DMS79 (cell line): ENCODE results near the gene ZDHHC9.

Experiments
- DNase-seq: peaks from one replicate; lab custom pipeline; 2025; lab: John Stamatoyannopoulos, UW

ZDHHC9 gene

GRCh38 chrX:129818123-129818522, 25.6 kb downstream of the ZDHHC9 start:
- no peak for DNase-seq

GRCh38 chrX:129813662-129814368, 29.9 kb downstream of the ZDHHC9 start:
- no peak for DNase-seq

- no peak for DNase-seq
Observed at GRCh38 chrX:129808829-129809796, 34.6 kb downstream of the ZDHHC9 start.

GRCh38 chrX:129808158-129808828, 35.4 kb downstream of the ZDHHC9 start:
- DNase-seq: no peak

GRCh38 chrX:129804806-129805205, 38.9 kb downstream of the ZDHHC9 start:
- DNase-seq: no peak

- DNase-seq: no peak
Observed at GRCh38 chrX:129802863-129803262, 40.8 kb downstream of the ZDHHC9 start.

GRCh38 chrX:129800186-129800585, 43.5 kb downstream of the ZDHHC9 start:
- DNase-seq: no peak

- no peak for DNase-seq
Observed at GRCh38 chrX:129798888-129799287, 44.8 kb downstream of the ZDHHC9 start.

GRCh38 chrX:129798456-129798855, 45.2 kb downstream of the ZDHHC9 start:
- DNase-seq: no peak

GRCh38 chrX:129797251-129797906, 46.3 kb downstream of the ZDHHC9 start:
- DNase-seq: no peak

- no peak for DNase-seq
Observed at GRCh38 chrX:129795584-129795983, 48.1 kb downstream of the ZDHHC9 start.

- peak; percentile 73 for DNase-seq
Observed at GRCh38 chrX:129793604-129794191, 50.0 kb downstream of the ZDHHC9 start.

- no peak for DNase-seq
Observed at GRCh38 chrX:129792586-129793291, 50.9 kb downstream of the ZDHHC9 start.

- peak; percentile 24 for DNase-seq
Observed at GRCh38 chrX:129791961-129792570, 51.6 kb downstream of the ZDHHC9 start.

- DNase-seq: no peak
Observed at GRCh38 chrX:129791336-129791735, 52.4 kb downstream of the ZDHHC9 start.

GRCh38 chrX:129790808-129791207, 52.9 kb downstream of the ZDHHC9 start:
- DNase-seq: no peak

GRCh38 chrX:129790146-129790545, 53.5 kb downstream of the ZDHHC9 start:
- no peak for DNase-seq

- no peak for DNase-seq
Observed at GRCh38 chrX:129788527-129788926, 55.2 kb downstream of the ZDHHC9 start.

- no peak for DNase-seq
Observed at GRCh38 chrX:129787336-129788055, 56.2 kb downstream of the ZDHHC9 start.

- no peak for DNase-seq
Observed at GRCh38 chrX:129786210-129786651, 57.5 kb downstream of the ZDHHC9 start.
